Measurements from ENCODE around the gene DIP2C.
"Not testable (repeated sequence)": the region's sequence is repeated elsewhere in the genome, so short reads cannot be mapped to it uniquely, and the experiment has no call there.

DIP2C gene

DNA sequence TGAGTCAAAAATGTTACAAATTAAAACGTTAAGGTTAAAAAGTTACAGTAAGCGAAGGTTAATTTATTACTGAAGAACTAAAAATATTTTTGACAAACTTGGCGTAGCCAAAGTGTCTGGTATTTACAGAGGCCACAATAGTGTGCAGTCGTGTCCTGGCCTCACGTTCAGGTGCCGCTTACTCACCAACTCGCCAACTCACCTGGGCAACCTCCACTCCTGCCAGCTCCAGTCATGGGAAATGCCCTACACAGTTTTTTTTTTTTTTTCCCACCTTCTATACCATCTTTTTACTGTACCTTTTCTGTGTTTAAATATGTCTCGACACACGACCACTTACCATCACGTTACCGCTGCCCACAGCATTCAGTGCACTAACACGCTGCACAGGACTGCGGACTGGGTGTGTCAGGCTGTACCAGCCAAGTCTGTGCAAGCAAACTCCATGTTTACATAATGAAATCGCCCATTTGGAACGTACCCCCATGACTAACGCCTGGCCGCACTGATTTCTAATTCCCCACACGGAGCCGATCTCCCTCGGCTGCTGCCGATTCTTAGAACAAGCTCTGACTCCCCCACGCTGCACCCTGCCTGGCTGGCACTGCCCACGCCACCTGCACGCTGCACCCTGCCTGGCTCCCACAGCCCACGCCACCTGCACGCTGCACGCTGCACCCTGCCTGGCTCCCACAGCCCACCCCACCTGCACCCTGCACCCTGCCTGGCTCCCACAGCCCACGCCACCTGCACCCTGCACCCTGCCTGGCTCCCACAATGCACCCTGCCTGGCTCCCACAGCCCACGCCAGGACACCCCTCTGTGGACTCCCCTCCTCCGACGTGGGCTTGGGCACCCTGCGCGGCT lies 351.1 kb downstream of the DIP2C start:
- no peak for DNase-seq

DNA sequence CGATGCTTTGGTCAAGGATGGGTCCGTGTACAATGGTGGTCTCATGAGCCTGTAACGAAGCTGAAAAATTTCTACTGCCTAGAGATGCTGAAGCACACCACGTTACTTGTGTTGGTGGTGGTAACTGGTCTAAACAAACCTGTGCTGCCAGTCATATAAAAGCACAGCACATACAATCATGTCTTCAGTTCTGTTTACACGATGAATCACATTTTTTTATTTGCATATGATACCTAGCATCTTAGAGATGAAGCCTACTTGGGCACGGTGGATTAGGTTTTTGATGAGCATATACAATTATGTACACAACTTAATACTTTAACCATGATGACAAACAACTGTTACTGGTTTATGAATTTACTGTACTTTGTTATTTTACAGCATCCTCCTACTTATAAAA lies 353.2 kb downstream of the DIP2C start:
- no peak for DNase-seq

DNA sequence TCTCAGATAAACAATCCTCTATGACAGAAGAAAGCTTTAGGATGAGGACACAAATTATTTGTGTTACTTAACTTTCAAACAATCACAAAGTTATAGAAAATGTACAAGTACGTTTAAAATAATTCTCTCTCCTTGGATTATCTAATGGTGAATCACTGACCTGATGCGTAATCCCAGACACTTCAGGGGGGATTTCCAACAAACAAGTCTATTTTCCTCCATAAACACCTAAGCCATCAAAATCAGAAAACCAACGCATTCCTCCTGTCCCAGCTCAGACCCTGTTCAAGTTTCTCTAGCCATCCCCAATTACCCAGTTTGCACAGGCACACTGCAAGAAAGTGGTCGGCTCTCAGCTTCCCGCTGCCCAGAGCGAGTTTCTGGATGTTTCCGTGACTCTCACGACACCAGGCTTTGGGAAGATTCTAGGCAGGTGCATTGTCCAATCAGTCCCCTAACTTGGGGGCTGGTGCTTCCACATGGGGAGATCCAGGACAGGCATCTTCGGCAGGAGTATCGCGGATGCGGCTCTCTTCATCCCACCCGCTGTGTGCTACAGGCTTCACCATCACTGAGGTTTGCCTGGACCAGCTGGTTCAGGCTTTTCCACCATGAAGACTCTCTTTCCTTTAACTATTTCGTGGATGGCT lies 354.2 kb downstream of the DIP2C start:
- DNase-seq: no peak

DNA sequence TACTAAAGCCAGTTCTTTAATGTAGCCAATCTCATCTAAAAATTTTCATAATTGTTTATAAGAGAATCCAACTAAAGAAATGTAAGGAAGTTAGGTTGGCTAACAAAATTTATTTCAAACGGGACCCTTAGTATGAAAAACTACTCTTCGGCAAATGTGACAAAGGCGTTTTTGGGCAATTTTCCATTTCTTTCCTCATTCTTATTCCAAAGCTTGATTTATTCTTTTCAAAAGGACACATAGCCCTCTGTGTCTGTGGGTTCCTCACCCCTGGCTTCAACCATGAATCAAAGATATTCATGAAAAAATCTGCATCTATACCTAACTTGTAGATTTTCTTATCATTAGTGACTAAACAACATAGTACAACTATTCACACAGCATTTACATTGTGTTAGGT lies 358.3 kb downstream of the DIP2C start:
- no peak for DNase-seq

DNA sequence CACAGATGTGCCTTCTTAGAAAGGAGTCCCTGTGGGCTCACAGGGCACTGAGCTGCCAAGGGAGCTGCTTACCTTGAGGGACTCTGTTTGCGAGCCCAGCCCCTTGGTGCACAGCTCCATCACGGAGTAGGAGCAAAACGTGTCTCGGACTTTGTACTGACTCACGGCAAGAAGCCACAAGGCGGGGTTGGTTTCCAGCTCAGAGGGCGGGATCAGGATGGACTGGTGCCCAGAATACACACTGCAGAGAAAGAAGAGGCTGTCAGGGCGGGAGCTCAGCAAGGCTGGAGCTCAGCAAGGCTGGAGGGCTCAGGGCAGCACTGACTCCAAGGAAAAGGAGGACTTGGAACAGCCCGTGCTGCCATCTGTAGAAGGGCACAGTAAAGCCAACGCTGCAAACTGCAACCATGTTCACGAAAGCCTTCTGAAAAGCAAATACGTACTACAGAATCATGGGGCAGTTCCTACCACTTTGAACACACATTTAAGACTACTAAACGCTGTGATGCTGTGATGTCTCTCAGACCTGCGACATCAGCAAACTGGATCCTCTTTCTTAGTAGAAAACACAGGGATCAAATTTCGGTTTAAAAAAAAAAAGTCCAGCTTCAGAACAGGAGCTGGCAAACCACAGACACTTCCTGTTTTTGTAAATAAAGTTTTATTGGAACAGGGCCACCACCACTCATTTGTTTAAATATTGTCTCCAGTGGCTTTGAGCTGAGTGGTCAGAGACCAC lies 359.9 kb downstream of the DIP2C start:
- peak; percentile 19 for DNase-seq

DNA sequence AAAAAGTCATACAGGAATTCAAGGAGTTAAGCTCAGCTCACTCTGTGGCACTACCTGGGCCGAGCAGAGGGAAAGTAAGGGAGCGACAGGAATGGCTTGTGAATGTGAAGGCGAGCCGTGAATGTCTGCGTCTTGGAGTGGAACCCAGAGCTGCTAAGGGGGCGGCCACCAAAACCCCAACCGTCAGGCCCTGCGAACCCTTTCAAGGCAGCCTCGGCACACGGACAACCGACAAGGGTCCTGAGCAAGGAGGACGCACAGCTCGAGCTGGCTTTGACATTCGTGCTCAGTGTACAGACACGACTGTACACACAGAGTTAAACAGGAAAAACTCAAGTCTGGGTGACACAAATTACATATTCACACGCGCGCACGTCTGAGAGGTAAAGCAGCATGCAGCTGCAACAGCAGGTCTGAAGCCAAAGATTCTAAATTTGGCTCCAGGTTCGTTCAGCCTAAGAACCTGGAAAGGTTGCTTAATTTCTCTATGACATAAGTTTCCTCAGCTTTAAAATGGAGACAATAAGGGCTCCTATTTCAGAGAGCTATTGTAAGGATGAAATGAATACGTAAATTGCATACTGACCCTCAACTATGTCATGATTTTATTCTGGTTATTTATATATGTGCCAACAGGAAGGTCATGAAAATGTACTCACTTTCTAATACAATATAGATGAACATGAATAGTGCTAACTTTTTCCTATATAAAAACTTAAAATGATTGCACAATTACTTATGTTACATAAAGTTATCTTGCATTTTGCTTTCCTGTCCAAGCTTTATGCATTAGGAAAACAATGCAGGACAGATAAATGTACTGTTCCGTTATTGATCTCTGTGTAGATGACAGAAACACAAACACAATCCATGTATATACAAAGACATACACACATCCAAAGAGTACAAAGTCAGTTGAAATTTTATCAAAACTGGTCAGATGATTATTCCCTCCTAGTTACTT lies 361.3 kb downstream of the DIP2C start:
- no peak for DNase-seq

DNA sequence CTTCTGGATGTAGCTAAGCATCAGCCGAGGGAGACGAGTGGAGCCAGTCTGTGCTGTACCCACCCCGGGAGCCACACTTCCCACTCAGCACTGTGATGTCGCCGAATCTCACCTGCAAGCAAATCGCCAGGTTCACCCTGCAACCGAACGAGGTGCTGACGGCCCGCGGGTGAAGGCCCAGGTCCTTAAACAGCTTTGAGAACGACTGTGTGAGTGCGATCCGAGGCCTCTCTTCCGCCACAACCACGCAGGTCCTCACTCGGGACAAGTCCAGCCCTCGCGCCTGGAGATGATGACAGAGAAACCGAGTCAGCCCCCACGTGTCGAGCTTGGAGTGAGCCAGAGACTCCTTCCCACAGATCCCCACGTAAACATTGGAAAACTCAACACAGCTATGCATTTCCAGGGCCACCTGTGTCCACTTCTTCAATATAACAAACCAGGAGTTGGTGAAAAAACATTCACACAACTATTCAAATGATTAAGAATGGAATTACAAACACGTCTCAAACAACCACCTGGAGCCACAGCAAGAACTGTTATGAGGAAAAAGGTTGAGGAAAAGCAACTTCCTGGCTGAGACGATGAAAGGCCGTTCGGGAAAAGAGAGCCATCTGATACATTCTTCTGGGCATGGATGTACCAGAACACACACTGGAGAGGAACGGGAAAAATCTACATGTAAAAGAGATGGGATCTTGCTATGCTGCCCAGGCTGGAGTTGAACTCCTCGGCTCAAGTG lies 362.4 kb downstream of the DIP2C start:
- no peak for DNase-seq

DNA sequence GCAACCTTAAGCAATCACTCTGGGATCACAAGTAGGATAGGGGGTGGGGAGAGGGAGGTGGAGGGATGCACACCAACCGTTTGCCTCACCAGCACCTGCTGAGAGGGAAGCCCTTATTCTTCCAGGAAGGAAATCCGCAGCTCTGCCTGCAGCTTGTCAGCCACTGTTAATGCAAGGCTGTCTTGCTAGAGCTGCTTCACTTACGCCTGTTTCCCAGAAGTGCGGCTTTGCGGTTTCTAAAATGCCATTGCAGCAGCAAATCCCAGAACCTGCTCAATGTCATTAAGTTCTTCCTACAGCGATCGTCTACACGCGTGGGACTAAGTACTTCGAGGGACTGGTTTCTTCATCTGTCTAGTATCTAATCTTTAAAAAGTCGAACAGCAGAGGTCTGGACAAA lies 363.1 kb downstream of the DIP2C start:
- DNase-seq: no peak

DNA sequence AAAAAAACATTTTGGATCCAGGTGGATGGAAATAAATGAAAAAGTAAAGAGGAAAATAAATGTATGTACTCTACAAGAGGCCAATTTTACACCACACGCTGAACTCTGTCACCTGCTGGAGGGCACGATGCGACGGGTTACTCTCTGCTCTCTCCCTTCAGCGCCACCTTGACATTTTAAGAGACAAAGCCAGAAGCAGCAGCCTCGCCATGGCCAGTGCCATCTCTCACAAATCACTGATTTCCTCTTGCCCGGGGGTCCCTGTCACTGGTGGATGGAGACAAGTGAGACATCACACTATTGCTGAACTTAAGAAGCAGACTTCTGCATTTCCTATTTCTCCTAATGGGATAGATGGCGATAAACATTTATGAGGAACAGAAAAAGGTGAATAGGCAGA lies 364.2 kb downstream of the DIP2C start:
- DNase-seq: no peak

DNA sequence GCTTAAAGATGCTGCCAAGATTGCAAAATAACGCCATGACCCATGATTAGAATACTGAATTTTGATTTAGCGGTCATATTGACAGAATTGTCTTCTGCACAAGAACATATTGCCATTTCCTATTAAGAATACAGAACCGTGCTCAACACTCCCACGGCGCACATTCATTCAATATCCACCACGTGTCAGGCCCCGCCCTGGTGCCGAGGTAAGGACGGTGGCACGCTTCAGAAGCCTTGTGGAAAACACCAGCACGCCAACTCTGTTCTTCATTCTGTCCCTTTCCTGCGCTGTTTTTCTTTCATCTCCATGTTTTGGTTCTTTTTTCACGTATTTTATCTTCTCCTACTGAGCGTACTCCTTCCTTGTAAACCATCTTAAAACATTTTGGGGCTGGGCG lies 364.9 kb downstream of the DIP2C start:
- DNase-seq: no peak

DNA sequence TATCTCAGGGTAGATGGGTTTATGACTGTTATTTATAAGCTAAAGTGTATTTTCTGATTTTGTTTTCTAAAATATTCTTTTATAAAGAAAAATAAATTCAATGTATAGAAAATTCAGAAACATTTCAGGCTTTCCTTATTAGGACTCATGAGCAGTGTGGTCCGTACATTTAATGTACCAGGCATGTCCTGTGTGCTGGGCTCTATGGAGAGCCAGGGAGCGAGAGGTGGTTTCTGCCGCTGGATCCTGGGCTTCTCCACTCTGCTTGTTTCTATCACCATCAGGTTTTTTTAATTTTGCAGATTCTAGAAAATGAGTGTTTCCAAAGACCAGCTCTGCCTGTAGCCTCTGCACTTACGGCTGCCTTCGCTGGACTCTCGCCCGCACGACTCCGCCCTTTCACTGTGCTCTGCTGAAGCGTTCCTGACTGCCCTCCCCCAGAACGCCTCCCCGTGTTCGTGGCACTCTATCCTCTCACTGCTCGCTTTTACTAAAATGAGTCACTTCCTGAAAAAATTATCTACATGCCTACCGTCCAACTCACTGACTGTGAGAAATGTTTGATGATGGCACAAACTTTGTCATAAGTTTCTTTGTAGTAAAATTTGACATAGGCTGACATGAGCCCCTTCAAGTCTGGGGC lies 365.7 kb downstream of the DIP2C start:
- no peak for DNase-seq

DNA sequence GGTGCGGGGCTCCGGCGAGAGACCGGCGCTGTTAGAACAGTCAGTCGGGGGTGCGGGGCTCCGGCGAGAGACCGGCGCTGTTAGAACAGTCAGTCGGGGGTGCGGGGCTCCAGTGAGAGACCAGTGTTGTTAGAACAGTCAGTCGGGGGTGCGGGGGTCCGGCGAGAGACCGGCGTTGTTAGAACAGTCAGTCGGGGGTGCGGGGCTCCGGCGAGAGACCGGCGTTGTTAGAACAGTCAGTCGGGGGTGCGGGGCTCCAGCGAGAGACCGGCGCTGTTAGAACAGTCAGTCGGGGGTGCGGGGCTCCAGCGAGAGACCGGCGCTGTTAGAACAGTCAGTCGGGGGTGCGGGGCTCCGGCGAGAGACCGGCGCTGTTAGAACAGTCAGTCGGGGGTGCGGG lies 366.4 kb downstream of the DIP2C start:
- DNase-seq: not testable (repeated sequence)

DNA sequence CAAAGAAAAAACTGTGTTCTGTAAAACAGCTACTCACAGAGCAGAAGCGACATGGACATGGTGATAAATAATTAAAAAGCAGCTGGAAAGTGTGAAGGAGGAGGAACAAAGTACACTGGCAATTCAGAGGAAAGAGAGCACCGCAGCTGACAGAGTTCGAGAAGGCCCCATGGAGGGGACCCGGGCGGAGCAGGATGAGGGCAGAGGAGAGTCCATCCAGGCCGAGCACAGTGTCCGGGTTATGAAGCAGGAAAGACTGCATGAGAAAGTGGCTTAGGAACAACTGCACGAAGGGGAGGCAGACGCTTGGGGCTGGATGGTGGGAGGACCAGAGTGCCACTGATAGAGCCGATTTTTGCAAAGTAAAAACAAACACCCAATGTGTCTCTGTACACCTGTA lies 368.7 kb downstream of the DIP2C start:
- DNase-seq: no peak

DNA sequence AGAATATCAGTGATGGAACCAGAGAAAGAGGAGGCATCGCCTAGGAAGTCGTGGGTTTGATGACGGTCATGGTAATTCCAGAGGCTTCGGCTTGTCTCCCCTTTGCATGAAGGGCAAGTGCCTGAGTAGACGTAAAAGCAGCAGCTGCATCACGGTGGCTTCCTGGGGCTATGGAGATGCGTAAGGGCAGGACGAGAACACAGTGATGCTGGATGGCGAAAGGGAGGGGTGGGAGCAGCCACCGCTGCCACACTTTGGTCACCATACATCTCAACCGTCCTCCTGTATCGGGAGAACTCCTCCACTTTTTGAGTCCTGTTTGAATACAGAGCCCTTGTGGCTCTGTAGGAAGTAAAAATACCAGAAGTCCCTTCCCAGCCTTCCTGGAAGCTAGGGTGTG lies 371.5 kb downstream of the DIP2C start:
- no peak for DNase-seq

DNA sequence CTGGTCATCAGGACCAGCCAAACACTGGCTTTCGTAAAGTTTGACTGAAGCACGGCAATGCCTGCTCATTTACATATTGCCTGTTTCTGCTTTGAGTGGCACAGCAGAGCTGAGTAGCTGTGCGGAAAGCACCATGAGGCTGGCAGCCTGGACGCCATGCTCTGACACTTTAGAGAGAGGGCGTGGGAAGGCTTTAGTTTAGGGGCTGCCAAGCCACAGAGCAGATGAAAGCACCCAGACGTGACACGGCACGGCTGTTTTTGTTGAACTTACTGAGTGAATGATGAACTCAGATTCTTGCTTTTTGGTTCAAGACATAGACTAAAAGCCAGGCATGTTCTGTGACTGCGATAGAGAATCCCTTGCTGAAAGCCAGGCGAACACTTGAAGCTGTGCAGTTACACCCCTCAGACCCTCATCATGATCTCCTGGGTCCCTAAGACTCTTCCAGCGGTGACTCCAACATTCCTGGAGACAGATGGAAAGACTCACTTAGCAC lies 372.1 kb downstream of the DIP2C start:
- DNase-seq: no peak

DNA sequence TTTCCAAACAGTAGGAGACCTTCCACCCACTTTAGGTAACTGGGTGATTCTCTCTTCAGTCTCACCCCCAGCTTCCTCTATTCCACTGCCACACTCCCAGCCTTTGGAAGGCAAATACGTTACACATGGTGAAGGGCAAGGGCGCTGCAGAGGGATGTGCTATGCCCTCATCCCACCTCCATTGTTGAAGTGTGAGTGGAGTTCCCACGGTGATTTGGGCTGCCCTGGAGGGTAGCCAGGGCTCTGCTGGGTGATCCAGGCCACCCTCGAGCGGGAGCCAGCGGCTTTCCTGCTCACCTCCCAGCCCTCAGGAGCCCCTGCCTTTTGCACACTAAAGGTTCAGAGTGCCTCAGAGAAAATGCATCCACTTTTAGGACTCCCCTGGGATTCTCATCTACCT lies 373.1 kb downstream of the DIP2C start:
- DNase-seq: no peak

DNA sequence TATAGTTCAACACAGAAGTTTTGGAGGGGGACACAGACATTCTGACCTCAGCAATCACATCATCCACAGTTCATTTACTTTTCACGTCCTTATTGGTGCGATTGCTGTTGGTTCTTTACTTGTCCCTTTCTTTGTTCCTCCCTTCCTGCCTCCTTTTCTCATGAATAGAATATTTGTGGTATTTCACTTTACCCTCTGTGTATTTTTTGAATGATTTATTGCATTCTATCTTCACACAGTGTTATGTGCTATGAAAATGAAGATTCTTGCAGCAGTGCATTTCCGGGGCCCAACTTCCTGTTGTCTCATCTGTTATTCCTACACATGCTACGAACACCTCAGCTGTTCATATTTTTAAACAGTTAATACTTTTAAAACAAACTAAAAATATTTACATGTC lies 374.6 kb downstream of the DIP2C start:
- DNase-seq: no peak

DNA sequence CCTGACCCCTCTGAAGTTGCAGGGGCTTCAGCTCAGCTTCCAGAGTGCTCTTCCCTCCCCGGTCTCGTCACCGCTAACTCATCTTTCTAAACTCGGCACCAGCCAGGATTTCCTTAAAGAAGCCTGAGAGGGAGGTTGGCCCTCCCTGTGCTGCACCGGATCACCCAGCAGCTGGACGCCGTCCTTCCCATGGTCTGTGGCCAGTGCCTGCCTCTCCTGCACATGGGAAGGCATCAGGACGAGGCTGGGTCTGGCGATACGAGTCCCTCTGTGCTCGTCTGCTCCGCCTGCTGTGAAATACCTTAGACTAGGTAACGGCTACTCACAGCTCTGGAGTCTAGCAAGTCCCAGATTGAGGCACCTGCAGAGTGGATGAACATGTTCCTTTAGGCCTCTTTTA lies 375.1 kb downstream of the DIP2C start:
- DNase-seq: no peak

DNA sequence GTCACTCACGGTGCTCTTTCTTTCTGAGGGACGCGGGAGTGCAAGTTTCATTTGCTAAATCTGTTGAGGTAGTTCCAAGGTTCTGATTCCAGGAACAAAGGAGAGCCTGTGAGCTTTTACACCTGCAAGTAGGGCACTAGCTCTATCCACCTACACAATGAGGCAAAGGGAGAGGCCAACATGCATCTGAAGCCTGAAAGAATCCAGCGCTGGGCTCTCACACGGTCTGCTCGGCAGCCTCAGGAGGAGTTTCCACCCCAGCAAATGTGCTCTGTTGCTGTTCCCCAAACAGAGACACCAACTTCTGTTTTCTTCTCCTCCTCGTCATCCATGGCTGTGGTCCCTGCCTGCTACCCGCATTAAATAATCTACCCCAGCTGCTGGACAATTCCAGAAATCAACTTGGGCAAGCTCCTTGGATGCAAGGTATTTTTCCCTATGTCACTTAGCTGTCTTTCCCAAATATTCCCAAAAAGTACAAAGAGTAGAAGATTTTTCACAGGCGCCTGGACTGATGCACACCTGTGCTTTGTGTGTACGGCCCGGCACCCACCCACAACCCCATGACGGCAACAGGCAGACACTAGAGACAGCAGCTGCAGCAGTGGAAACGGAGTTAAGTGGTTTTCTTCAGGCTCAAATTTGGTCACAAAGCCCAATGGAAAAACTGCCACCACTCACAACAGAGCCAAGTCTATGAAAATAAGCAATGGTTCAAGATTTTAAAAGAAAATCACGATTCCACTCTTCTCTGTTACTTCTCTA lies 377.4 kb downstream of the DIP2C start:
- no peak for DNase-seq

DNA sequence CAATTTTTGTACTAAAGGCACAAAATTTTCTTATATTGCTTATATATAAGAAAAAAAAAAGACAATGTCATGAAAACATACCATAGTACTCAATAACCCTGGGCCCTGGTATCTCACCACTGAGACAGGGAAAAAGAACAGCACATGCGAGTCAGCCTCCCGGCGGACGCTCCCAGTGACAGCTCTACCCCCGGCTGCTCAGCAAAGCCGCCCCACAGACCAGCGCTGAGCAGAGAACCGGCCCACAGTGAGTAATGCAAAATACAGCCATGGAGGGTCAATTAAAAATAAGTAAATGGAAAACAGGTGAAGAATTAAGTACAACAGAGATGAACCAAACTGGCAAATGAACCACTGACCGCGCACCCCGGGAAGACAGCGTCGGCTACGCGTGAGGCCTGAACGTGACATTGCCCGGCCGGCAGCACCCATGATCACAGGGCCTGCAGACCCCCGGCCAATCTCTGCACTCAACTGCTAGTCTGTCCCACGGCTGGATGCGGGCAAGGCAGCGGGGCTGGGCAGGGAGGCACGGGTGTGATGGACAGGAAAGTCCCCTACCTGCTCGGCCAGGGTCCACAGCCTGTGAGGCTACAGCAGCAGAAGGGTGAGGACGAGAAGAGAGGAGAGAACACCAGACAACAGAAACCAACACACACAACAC lies 378.4 kb downstream of the DIP2C start:
- DNase-seq: no peak
